Activated CD4-positive, alpha-beta T cell treated with anti-CD3 and anti-CD28 coated beads, Interleukin-2, Interleukin-4, amounts not matched to agents 100 ng/mL and 50 ng/mL, durations not matched to agents 16 hours and 8 hours (primary cell): ENCODE data around the gene TMSB4X.
A peak's percentile ranks its signal among the peaks of the same experiment; 100 is the strongest.
"Not testable (repeated sequence)": the region's sequence is repeated elsewhere in the genome, so short reads cannot be mapped to it uniquely, and the experiment has no call there.

Experiments used
- DNase-seq: peaks from one replicate; pipeline ENCODE4 v3.0.0-alpha.2; 2020; ENCODE audit warnings: low spot score

Gene TMSB4X

DNA sequence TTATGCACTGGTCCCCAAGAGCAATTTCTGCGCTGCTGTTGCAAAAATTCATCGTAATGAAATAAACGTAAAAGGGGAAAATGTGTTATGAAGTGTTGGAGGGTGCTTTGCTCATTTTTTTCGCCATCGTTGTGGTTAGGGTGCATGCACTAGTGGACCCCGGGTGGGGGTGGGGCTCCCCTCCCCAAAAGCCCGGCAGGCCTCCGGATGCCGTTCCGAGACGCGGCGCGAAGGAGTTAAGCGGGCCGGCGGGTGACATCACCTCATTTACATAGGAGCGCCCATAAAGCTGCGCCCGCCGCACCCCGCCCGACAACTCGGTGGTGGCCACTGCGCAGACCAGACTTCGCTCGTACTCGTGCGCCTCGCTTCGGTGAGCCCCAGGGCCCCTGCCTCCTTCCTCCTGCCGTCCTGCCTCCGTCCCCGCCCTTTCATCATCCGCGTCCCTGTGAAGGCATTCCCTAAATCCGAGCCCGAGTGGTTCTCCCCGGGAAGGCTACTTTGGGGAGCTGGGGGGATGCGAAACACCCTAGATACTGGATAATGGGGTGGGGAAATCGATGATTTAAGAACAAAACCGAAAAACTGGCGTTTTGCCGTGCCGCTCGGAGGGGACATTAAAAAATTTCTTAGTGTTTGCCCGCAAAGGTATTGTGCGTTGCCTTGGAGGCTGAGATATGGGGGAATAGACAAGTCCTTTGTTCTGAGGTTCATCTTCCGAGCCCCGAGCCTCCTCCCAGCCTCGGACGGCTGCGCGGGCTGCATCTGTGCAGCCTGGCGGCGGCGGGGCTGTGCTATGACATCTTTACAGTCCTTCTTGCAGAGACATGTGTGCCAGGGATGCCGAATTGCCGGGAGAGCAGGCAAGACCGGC, at the start of gene TMSB4X:
TSS of gene TMSB4X (plus strand) at position 315 of the 874 bp plus-strand sequence.
- peak; percentile 90 for DNase-seq

DNA sequence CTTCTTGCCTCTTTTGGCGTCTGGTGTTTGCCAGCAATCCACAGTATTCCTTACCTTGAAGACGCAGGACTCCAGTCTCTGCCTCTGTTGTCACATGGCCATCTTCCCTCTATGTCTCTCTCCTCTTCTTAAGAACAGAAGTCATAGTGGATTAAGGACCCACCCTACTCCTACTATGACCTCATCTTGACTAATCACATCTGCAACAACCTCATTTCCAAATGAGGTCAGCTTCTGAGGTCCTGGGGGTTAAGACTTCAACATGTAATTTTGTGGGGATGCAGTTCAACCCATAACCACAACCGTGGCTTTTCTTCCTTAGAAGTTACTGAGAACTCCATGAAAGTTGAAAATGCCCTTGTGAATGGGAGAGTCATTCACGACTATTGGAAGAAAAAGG, 45.2 kb upstream of the TMSB4X start:
- no peak for DNase-seq

DNA sequence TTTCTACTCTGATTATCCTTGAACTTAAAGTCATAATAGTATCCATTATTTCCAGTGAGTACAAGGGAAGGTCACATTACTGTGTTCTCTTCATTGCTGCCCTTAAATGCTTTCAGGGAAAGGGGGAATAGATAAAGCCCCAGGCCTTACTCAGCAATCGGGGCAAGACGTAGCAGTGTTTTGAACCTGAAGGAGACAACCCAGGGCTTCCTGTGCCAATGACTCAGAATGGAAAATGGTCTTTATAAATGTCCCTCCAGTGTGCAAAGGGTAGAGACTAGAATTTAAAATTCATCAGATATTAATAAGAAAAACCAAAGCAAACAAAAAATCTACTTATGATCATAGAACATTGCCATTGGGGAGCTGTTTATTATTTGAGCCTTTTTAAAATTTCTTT, 44.8 kb upstream of the TMSB4X start:
- DNase-seq = no peak

DNA sequence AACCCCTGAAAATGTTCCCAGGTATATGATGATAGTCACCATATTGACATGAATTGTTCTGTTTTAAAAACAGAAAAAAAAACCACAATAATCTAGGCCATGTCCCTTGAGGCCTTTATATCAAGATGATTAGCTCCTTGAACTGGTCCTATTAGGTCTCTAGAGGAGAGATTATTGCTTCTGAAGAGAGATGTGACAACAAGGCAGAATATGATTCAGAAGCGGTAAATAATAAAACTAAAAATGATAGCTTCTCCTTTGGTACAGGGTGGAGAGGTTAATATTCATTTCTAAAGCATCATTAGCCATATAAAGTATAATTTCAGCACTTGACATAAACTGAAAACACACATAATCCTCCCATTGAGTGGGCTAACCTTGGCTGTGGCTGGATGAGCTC, 42.7 kb upstream of the TMSB4X start:
- no peak for DNase-seq

DNA sequence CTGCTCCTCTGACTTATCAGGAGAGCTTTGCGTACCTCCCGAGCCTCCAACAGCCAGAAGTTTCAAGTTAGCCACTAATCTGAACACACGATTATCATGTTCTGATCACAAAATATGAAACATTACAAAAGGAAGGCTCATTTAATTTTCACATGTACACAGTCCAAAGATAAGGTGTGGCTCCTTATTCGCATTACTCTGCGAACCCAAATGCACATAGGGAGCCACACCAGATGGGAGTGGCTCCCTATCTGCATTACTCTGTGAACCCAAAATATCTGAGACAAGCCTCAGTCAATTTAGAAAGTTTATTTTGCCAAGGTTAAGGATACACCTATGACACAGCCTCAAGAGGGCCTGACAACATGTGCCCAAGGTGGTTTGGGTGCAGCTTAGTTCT, 40.1 kb upstream of the TMSB4X start:
- DNase-seq = no peak

DNA sequence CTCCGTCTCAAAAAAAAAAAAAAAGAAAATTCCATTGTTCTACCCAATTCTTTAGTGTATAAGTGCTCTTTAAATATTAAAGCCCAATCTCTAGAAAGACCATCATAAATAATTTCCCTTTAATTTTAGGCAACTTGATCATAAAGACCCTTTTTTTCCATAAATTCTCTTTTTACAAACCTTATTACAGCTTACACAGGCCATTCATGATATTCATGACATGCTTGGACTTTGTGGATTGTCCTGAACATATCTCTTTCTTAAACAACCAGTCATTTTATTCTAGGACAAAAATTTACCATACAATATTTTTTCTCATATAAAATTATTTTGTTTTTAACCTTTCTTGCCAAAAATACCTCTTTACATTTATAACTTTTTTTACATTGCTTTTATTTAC, 38.0 kb upstream of the TMSB4X start:
- no peak for DNase-seq

DNA sequence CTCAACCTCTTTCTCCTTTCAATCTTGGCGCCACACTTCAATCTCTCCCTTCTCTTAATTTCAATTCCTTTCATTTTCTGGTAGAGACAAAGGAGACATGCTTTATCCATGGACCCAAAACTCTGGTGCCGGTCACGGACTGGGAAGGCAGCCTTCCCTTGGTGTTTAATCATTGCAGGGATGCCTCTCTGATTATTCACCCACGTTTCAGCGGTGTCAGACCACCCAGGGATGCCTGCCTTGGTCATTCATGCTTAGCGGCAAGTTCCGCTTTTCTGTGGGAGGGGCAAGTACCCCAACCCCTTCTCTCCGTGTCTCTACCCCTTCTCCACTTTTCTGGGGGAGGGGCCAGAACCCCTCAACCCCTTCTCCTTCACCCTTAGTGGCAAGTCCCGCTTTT, 34.4 kb upstream of the TMSB4X start:
- DNase-seq = not testable (repeated sequence)

DNA sequence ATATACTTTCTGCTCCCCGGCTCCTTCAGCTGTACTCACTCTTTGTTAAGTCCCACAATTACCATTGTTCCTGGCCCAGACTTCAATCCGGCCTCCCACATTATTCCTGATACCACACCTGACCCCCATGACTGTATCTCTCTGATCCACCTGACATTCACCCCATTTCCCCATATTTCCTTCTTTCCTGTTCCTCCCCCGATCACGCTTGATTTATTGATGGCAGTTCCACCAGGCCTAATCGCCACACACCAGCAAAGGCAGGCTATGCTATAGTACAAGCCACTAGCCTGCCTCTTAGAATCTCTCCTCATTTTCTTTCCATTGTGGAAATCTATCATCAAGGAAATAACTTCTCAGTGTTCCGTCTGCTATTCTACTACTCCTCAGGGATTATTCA, 31.3 kb upstream of the TMSB4X start:
- not testable (repeated sequence) for DNase-seq

DNA sequence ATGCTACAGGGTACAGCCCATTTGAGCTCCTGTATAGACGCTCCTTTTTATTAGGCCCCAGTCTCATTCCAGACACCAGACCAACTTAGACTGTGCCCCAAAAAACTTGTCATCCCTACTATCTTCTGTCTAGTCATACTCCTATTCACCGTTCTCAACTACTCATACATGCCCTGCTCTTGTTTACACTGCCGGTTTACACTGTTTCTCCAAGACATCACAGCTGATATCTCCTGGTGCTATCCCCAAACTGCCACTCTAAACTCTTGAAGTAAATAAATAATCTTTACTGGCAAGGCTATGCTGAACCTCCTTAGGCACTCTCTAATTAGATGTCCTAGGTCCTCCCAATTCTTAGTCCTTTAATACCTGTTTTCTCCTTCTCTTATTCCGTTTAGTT, 30.5 kb upstream of the TMSB4X start:
- not testable (repeated sequence) for DNase-seq

DNA sequence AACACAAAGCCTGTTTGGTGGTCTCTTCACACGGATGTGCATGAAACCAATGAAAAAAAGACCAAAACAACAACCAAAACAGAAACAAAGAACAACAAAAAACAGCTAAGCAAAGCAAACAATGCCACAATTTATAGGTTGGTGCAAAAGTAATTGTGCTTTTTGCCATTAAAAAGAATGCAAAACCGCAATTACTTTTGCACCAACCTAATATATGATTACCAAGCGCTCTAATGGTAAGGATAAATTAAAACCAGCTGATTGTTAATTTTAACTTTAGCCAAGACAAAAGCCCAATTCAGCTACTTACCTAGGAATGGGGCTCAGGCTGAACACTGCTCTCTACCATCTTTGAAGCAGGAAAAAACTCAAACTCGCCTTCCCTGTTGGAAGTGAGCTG, 29.4 kb upstream of the TMSB4X start:
- no peak for DNase-seq

DNA sequence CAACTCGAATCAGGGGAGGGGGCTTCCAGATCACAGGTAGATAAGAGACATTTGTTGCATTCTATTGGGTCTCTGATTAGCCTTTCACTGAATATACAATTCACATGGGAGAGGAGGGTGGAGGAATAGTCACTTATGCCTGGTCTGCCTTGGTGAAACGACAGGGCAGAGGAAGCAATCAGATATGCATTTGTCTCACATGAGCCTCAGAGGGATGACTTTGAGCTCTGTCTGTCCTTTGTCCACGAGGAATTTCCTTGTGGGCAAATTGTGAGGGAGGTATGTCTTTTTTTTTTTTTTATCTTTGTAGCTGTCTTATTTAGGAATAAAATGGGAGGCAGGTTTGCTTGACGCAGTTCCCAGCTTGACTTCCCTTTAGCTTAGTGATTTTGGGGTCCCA, 28.5 kb upstream of the TMSB4X start:
- DNase-seq = no peak

DNA sequence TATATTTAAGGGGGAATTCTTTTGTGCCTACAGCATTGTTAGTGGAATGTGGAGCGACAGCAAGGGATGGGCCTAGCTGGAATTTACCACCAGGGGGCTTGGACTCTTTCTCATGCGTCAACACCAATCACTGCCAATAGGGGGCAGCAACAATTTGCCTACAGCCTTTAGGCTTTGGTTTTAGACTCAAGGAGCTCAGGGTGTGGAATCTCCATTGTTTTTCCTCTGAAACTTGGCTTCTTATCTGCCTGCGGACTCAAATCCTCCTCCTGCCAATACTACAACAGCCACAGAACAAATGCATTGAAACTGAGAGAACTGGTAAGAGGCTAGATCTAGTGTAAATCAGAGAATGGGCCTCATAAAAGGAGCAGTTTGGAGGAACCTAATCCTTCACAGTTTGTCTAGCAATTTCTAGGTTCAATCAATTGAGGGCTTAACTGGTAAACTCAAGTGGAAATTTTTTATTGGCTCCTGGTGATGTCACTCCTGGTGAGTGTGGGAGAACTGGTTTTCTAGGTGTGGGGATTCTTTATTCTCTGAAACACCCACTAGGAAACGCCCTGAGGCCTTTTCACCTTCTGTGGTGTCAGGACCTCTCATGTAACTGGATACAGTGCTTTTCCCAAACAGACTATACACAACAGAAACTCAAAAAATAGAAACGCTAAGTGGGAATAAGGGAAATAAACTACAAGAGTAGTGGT, 27.9 kb upstream of the TMSB4X start:
- DNase-seq = peak; percentile 87

DNA sequence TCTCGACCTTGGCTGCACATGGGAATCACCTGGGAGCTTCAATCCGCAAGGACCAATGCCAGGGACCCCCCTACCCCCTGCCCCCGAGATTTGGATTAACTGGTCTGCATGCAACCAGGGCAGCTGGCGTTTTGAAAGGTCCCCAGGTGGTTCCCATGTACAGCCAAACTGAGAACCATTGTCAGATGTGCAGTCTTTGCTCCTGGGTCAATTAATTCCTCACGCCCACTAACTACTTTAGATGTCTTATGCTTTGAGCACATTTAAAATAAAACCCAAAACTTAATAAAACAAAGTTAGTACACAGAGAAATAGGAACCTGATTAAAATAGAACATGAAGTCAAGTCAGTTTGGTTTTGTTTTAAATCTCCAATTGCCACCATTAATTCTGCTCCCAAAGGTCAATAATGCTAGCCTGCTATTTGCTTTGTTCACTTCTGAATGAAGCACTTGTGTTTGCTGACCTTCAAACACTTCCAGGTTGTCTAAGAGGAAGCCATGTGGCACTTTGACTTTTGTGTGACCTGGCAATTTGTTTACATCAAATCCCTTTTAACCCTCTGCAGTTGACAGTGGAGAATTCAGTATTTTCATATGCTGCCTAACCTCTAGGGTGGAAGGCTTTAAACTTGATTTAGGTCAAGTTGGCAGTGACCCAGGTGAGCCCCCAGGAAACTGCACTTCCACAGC, 27.2 kb upstream of the TMSB4X start:
- DNase-seq = no peak

DNA sequence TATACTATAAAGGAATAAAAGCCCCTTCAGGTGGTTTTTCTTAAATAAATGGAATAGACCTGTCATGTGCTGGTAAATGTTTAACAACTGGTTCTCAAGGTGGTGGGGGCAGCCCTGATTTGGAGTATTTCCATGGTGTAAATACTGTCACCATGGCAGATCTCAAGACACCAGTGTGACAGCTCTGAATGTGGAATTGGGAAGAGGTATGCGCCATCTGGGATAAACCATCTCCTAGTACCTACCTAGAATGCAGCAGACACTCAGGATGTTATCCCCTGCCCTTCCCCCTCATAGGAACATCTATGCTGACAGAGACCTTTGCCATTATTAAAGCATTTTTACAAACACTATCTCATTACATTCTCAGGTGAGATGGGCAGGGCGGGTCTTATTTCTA, 26.4 kb upstream of the TMSB4X start:
- DNase-seq = no peak

DNA sequence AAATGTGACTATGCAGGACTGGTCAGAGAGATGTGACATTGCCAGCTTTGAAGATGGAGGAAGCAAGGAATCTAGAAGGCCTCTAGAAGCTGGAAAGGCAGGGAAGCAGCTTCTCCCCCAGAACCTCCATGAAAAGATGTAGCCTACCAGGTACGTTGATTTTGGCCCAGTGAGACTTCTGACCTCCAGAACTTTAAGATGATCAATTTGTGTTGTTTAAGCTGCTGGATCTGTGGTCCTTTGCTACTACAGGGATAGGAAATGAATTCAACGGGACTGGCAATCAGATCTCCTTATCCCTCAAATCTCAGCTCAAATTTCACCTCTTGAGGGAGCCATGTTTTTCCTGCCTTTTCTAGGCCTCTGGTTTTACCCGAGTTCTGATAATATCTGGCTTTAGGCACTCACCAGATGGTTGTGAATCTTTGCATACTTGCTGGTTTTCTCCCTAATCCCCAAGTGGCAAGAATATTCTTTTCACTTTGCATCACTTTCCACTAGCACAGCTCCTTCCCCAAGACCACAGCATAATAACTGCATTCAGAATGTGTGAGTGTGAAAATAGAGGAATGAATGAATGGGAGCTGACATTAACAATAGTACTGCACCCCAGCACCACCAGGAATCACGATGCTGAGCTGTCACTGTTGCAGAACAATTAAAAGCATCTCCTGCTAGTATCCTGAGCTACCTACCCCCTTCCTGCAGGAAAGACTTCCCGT, 25.5 kb upstream of the TMSB4X start:
- DNase-seq = no peak

DNA sequence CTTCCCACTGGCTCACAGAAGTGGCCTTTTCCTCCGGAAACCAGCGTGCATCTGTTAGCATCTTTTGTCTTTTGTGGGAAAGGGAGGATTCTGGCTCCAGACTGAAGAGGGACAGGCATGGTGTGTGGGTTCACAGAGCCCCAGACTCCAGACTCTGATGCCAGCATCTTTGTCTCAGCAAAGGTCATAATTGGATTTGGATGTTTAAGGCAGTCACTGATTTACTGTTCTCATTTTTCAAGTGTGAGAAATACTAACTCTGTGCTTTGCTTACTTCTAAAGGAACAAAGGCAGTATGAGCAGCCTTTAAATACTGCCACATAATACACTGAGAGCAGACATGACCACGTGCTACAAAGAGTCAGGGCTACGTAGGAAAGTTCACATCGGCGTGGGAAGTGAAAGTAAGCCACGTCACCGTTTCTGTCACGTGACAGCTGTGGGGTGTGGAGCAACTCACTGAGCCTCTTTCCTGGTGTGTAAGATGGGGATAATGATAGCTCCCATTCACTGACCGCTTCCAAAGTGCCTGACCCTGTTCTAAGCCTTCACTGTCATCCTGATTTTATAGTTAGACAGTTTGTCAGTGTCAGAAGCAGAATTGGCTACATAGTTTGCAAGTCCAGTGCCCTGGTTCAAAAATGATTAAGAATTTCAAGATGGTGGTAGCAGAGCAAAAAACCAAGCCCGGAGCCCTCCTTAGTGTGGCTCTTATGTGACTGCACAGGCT, 24.8 kb upstream of the TMSB4X start:
- DNase-seq = peak; percentile 90

DNA sequence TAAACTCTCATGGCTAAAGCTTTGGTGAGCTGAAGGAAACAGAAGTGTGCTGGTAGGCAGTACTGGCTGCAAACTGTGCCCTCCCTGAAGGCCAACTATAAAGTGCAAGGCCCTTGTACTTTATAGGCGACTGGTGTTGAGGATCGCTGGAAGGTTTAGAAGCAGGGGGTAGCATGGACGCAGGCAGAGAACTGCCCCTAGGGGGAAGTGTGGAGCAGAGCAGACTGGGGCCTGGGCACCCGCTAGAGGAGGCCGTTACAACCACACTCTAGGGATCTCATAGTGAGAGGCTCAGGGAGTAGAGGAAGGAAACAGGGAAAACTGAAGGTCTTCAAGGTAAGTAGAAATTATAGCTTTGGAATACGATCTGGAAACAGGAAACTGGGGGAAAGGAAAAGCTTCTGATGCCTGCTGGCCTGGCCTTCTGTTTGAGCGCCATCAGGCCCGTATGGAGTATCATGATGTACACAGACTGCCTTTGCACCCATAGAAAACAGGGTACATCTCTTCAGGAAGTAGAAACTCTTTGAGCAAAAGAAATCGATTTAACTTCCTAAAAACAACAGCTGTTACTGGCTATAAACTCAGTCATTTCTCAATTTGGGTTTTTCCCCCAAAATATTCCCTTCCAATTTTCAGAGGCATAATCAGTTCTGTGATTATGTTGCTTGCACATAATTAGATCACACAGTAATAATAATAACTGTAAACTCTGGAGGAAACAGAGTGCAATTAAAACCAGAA, 23.9 kb upstream of the TMSB4X start:
- DNase-seq = peak; percentile 80

DNA sequence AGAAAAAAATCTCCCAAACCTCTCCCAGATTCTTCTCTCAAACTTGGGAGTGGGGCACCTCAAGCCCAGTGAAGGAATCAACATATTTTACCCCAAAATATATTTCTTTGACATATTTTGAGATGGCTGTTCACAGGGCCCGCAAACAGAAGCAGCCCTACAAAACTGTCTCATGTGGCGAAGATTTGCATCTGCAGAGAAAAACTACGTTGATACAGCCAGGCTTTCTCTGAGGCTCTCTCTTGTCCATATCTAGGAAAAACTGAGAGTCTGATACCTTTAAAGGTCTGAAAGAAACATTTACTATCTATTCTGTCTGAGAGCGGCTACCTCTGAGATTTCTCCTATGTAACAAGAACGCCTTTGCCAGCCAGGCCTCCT, 23.3 kb upstream of the TMSB4X start:
- DNase-seq = no peak

DNA sequence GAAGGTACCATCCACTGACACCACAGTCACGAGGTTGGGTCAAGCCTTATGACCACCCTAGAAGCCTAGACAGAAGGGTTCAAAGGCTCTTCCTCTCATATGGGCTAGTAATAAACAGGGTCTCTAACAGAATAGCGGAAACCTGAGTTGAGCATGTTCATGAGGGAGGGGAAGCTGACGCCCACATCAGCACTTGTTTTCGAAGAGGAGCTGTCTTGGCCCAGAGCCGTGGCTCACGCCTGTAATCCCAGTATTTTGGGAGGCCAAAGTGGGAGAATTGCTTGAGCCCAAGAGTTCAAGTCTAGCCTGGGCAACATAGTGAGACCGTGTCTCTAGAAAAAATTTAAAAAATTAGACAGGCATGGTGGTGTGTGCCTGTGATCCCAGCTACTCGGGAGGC, 21.5 kb upstream of the TMSB4X start:
- no peak for DNase-seq

DNA sequence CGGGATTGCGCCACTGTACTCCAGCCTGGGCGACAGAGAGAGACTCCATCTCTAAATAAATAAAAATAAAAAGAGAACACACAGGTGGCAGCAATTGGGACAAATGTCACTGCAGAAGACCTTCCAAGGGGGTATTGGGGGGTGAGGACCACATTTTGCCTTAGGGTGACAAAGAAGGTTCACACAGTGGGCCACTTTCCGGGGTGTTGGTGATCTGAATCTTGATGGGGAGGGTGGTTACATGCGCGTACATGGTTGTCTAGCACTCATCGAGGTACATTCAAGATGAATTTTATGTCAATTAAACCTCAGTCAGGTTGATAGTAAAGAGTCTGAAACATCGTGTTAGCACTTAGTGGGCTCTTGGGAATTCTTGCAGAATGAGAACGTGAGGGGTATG, 20.5 kb upstream of the TMSB4X start:
- no peak for DNase-seq

DNA sequence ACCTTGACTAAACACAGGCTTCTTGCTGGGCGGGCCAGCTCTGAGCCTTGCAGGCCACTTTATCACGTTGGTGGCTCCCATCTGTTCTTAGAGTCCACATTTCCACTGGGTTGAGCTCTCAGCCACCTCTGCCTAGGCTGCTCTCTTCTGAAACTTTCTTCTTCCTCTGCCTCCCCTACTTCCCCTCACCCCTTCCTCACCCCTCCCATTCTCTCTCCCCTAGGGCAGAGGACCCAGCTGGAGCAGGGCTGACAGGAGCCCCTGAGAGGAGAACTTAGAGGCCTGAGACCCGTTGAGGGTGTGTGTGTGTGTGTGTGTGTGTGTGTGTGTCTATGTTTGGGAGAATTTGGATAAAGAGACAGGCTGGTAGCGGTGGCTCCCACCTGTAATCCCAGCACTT, 19.9 kb upstream of the TMSB4X start:
- DNase-seq = no peak
